Activated CD4-positive, alpha-beta T cell treated with anti-CD3 and anti-CD28 coated beads for 48 hours (primary cell): Measurements from ENCODE around the gene CAPNS2.

ENCODE experiments used
- DNase-seq: peaks from one replicate; pipeline ENCODE4 v3.0.0-alpha.2; 2020

The CAPNS2 gene

GRCh38 chr16:55566432-55567175 lies at the start of gene CAPNS2:
TSS of gene CAPNS2 (plus strand) at chr16:55566684. CDS start at chr16:55566757, 73 bp downstream.
- no peak for DNase-seq

GRCh38 chr16:55521792-55522191 lies 44.7 kb upstream of the CAPNS2 start:
- no peak for DNase-seq

- no peak for DNase-seq
Measured at GRCh38 chr16:55526441-55526840, 40.0 kb upstream of the CAPNS2 start.

GRCh38 chr16:55527885-55528284 lies 38.6 kb upstream of the CAPNS2 start:
- DNase-seq, result no peak

- no peak for DNase-seq
Measured at GRCh38 chr16:55529018-55529417, 37.5 kb upstream of the CAPNS2 start.

GRCh38 chr16:55530316-55530856 lies 36.1 kb upstream of the CAPNS2 start:
- no peak for DNase-seq

- no peak for DNase-seq
Measured at GRCh38 chr16:55532227-55532626, 34.3 kb upstream of the CAPNS2 start.

GRCh38 chr16:55534756-55535155 lies 31.7 kb upstream of the CAPNS2 start:
- DNase-seq, result no peak

GRCh38 chr16:55539049-55539448 lies 27.4 kb upstream of the CAPNS2 start:
- DNase-seq, result no peak

- DNase-seq, result no peak
Measured at GRCh38 chr16:55539488-55539887, 27.0 kb upstream of the CAPNS2 start.

- DNase-seq, result no peak
Measured at GRCh38 chr16:55540221-55540620, 26.3 kb upstream of the CAPNS2 start.

- no peak for DNase-seq
Measured at GRCh38 chr16:55542459-55543082, 23.9 kb upstream of the CAPNS2 start.

GRCh38 chr16:55543472-55543871 lies 23.0 kb upstream of the CAPNS2 start:
- DNase-seq, result no peak

GRCh38 chr16:55552621-55553020 lies 13.9 kb upstream of the CAPNS2 start:
- DNase-seq, result no peak

GRCh38 chr16:55555436-55555835 lies 11.0 kb upstream of the CAPNS2 start:
- DNase-seq, result no peak

- no peak for DNase-seq
Measured at GRCh38 chr16:55557186-55557585, 9.3 kb upstream of the CAPNS2 start.

GRCh38 chr16:55559233-55559632 lies 7.3 kb upstream of the CAPNS2 start:
- DNase-seq, result no peak

GRCh38 chr16:55559933-55560516 lies 6.5 kb upstream of the CAPNS2 start:
- DNase-seq, result no peak

GRCh38 chr16:55561319-55561848 lies 5.1 kb upstream of the CAPNS2 start:
- DNase-seq, result no peak

GRCh38 chr16:55562936-55563335 lies 3.5 kb upstream of the CAPNS2 start:
- DNase-seq, result no peak

GRCh38 chr16:55563797-55564196 lies 2.7 kb upstream of the CAPNS2 start:
- no peak for DNase-seq

GRCh38 chr16:55565086-55565485 lies 1.4 kb upstream of the CAPNS2 start:
- DNase-seq, result no peak

- DNase-seq, result no peak
Measured at GRCh38 chr16:55567382-55567781, 898 bp downstream of the CAPNS2 start.

- no peak for DNase-seq
Measured at GRCh38 chr16:55568207-55568606, 1.7 kb downstream of the CAPNS2 start.
